Hematopoietic multipotent progenitor cell treated with erythropoietin and hydrocortisone succinate and interleukin-3 and kit ligand, for 6 days (in vitro differentiated cells): ENCODE data around the gene TANK.

Experiments
- DNase-seq: peaks from one replicate; pipeline ENCODE4 v3.0.0-alpha.2; 2015

Gene TANK

DNA sequence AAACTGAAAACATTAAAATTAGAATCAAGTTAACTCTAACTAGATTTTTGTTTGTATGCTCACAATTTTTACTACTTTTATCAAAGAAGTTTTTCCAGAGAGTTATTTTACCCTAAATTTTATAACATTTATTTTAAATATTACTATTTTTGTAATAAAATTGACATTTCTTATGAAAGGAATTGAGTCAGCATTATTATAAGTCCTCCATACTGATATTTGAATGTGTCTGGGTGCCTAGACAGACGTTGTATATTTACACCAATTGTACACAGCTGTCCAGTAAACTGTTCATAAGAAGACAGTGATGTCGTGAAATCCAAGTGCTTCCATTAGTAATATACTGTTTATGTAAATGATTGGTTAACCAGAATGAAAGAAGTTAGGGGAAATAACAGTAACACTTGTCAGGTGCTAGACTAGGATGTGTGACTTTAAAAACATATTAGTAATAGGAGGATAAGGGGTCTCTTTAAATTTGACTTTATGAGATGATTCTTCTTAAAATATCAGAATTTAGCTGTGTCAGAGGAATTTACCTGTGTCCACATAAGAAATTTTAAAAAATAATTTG lies 73.7 kb downstream of the TANK start:
- DNase-seq, result no peak

GRCh38 chr2:161234627-161235026 lies 74.4 kb downstream of the TANK start:
- DNase-seq, result no peak

DNA sequence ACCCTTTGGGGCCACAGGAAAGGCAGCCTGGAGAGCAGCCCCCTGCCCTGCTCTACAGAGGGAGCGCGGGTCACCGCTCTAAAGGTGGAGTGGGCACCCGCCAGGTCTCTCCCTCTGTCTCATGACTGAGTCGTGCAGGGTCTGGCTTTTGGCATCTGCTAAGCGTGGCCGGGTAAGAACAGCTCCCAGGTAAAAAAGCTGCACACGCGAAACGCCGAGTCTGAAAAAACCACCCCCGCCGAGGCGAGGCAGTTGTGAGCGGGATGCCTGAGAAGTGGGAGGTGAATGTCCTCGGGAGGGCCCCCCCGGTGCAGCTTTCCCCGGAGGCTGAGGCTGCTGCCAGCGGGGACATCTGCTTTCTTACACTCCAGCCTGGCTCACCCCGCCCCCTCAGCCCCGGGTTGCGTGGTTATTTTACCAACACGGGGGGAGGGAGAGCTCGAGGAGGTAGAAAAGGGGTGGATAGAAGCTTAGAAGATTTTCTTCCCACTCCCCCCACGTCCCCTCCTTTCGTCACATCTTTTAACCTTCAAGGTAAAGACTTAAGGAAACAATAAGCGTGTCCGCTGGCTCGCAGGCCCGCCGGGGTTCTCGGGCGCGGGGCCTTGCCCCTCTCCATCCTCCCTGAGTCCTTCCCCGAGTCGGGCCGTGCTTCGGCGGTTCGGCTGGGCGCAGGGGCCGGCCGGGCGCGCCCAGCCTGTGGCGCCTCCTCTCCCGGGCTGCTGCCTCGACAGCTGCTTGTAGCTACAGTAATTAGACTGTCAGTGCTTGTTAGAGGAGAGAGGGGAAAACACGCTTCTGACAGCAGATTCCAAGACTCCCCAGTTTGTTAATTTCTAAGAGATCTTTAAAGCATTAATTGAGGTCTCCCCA lies 77.4 kb downstream of the TANK start:
- peak; percentile 66 for DNase-seq

DNA sequence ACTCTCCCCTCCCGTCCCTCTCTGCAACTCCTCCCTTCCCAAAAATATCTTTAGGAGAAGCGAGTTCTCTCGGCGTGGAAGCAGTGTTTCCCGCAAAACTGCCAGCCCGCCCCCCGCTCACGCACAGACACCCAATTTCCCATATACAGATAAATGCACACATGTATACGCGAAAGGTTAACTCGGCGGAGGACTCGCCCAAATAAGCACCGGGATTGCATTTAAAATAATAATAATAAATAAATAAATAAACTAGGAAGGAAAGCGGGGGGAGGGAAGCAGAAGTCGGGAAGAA lies 78.0 kb downstream of the TANK start:
- DNase-seq, result no peak

- peak; percentile 81 for DNase-seq
Measured at GRCh38 chr2:161238560-161239325, 78.5 kb downstream of the TANK start.

DNA sequence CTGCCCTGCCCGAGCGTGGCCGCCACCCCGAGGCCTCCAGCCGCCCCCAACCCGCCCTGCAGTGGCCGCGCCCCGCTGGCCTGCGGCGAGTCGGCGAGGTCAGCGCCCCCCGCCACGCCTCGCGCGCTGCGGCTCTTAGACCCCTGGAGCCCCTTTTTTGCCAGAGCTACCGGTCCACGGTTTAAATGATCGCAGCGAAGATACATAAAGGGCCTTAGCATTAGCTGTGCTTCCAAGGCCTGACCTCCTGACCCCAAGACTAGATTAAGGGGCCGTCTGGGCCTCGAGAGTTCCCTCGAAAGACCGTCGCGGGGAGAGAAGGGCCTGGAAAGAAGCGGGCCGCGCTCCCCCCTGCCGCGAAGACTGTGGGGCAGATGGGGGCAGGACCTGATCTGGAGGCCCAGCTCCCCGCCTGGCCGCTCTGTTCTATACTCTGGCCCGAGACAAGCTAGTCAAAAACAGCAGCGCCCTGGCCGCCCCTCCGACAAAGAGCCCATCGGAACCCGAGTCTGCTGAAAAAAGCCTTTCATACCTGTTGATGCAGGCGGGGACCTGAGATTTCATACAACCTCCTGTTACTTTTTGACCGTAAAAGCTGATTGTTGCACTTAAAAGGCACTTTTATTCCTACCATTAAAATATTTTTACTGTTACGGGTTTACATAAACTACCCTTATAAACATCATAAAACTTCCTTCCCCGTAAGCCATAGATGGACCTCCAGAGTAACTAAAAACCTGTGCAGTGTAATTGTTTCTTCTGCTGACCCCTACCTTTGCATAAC lies 79.3 kb downstream of the TANK start:
- no peak for DNase-seq

DNA sequence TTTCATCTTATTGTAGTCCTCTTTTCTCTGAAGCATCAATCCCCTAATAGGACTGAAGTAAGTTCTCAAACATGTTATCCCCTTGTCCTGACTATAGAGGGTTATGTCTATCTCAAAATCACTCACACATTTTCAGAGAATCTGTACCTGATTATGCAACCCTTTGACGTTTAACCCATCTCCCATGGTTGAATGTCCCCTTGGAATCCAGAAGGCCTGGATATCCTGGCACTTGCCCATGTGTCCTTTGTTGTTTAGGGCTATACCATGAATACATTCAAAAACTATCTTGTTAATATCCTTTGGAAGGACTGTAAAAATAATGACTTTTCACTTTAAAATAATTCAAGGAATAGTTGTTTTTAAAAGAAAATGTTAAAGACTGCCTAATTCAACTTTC lies 81.7 kb downstream of the TANK start:
- no peak for DNase-seq

- DNase-seq, result peak; percentile 37
Measured at GRCh38 chr2:161243312-161243711, 83.1 kb downstream of the TANK start.

- DNase-seq, result peak; percentile 38
Measured at GRCh38 chr2:161243905-161244304, 83.7 kb downstream of the TANK start.

DNA sequence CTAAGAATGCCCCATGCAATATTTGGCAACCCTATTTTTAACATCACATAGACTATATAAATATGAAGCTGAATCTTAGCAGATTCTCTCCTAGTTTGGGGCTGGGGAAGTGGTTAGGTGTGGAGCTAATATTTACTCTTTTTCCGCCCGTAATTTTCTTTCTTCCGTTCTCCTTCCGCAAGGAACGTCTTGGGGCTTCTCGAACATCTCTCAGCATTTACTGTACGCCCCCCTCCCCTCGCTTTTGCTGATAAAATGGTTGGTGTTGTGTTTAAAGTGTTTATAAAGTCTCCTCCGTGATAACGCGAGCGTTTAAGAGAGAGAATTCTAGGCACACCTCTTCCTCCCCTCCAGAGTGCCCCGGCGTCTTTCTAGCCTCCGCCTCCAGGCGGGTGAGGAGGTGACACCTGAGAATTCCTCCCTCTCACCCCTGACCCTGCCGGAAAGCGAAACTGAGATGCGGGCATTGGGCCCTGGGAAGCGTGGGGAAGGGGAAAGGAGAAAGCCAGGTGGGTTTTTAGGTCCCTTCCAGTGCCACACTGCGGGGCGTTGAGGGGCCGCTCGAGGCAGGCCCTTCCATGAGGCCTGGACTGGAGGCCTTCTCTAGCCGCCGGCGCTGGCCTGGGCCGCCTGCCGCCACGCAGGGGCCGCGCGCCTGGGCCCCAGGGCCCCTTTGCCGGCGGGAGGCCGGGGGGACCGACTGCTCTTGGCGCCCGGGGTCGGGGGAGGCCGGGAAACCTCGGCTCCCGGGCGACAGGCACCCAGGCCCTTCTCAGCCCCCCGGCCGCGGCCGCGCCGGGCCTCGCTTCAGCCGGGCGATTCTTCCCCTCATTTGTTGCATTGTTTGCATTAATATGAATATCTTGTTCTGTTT lies 84.4 kb downstream of the TANK start:
- DNase-seq, result peak; percentile 86

DNA sequence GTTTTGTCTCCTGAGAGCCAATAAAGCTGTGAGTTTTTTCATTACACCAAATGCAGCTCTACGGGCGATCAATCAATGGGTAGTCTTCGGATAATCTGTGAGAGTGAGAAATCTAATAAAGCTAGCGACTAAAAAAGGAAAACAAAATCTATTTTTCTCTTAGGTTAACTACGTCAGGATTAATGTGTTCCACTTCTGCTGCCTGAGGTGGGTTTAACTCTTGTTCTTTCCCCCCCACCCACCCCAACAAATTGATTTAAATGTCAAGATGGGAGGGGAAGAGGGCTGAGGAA lies 85.0 kb downstream of the TANK start:
- DNase-seq, result peak; percentile 11

DNA sequence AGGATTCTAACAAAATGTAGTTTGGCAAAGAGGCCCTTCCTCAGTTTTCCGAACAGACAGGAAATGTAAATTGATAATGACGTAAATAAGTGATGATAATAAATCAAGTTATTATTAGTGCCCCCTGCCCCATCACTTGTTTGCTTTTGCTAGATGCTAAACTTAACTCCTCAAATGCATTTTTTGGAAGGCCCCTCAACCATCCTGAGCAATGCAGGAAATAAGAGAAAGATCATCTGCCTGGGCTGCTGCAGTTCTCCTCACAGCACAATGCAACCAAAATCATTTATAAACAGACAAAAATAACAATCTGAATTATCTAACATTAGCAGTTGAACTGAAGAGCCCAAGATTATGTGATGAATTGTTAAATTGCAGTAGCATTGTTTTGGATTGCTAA lies 85.4 kb downstream of the TANK start:
- no peak for DNase-seq

DNA sequence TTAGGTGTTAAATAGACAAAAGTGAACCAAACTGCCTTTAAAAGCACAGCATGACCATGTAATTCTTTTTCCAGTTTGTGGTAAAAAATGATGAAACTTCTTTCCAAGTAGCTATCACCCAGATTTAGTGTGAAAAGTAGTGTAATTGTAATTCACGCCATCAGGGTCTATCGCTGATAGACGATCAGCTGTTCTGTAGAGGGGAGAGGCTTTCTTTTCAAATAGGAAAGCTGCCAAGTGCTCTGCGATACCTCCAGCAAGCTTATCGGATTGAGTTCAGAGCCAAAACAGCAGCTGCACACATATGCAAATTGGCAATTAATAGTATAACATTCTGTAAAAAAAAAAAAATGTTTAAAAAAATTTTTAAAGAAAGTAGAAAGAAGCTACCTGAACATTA lies 86.1 kb downstream of the TANK start:
- DNase-seq, result peak; percentile 76

GRCh38 chr2:161250864-161251436 lies 90.7 kb downstream of the TANK start:
- DNase-seq, result peak; percentile 78

DNA sequence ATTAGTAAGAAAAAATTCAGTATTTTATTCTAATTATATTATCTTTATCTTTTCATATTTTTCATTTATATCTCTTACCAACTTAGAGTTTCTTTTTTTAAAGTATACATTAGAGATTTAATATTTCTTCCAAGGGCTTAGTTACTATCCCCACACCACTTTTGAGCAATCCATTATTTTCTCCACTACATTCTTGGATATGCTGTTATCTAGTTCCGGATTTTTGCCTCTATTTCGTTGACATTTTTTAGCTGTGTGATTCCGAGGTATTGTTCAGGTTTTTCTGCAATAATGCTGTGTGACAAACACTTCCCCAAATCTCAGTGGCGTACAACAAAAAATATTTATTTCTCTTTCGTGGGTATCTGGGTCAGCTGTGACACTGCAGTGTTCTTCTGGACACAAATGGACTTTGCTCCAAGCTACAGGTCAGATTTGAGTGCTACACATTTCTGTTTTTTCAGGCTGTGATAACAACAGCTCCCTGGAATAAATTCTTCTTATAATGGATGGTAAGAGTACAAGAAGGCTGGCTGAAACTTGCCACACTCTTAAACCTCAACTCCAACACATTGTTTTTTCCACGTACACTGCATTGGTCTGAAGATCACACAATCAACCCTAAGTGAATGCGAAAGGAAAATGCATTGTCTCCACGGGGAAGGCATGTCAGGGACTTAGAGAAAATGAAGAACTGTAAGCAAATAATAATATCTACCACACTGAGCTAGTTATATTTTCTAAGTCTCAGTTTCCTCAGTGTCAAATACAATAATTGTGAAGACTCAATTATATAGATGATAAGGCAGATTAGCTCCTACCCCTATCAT lies 97.1 kb downstream of the TANK start:
- no peak for DNase-seq

- no peak for DNase-seq
Measured at GRCh38 chr2:161265874-161266273, 105.6 kb downstream of the TANK start.

DNA sequence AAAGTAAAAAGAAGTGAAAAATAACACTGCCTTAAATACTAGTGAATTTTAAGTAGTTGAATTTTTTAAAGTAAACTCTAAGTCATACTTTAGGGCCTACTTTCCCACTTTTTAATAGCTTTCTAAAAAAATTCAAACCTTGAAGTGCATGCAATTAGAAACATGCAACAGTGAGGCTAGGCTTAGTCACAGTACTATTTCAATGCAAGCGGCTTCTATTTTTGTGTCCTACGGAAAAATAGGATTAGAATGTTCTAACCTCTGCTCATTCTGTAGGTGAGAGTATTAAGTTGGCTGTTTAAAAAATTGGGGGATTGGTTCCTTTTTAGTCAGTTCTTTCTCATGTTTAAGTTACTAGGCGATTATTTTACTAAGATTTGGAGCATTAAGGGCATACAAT lies 108.9 kb downstream of the TANK start:
- DNase-seq, result no peak

GRCh38 chr2:161273038-161273760 lies 113.0 kb downstream of the TANK start:
- peak; percentile 89 for DNase-seq

DNA sequence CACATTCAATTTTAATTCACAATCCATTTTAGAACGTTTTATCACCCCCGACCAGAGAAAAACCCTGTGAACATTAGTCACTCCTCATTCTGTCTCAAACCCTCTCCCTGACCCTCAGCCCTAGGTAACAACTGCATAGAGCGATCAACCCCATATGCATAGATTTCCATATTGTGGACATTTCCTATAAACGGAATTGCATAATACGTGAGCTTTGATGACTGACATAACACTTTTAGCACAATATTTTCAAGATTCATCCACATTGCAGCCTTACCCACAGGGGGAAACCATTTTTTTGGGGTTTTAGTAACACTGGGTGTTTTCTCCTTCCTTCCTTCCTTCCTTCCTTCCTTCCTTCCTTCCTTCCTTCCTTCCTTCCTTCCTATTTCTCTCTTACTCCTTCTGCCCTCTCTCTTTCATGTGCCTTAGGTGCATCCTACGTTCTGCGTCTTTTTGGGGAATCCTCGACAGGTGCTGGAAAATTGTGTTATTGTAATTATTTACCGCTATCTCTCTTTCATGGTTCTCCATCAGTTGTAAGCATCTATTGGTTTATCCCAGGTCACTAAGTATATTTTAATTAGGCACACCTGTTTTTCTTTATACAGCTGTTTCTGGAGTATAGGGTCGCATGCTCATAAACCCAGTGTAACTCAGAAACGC lies 118.5 kb downstream of the TANK start:
- peak; percentile 25 for DNase-seq
